IMR-90 (cell line): ENCODE data around the gene INSYN1.
"Not testable (repeated sequence)": the region's sequence is repeated elsewhere in the genome, so short reads cannot be mapped to it uniquely, and the experiment has no call there.

Experiments
- CEBPB ChIP-seq: IDR thresholded peaks from 2 replicates; pipeline ENCODE4 v1.6.1; 2012; ENCODE audit warnings: low read depth, low read length, improper control_type of control experiment
- MAZ ChIP-seq: IDR thresholded peaks from 2 replicates; pipeline ENCODE4 v1.6.1; 2012; ENCODE audit warnings: low read depth, mild to moderate bottlenecking, low read length, improper control_type of control experiment, moderate library complexity, borderline replicate concordance
- RAD21 ChIP-seq: IDR thresholded peaks from 2 replicates; pipeline ENCODE4 v1.6.1; 2012; ENCODE audit warnings: low read length, improper control_type of control experiment
- TF ChIP-seq, protein P1 (sequence below): conservative IDR thresholded peaks from 2 replicates; pipeline ENCODE4 v1.5.1; 2012; ENCODE audit warnings: mild to moderate bottlenecking, low read depth, low read length, improper control_type of control experiment

GRCh38 chr15:73785256-73786014 is 32.3 kb upstream of the INSYN1 start:
- TF ChIP-seq MAZ, RAD21, CEBPB: not testable (repeated sequence)
- TF ChIP-seq, protein P1, sequence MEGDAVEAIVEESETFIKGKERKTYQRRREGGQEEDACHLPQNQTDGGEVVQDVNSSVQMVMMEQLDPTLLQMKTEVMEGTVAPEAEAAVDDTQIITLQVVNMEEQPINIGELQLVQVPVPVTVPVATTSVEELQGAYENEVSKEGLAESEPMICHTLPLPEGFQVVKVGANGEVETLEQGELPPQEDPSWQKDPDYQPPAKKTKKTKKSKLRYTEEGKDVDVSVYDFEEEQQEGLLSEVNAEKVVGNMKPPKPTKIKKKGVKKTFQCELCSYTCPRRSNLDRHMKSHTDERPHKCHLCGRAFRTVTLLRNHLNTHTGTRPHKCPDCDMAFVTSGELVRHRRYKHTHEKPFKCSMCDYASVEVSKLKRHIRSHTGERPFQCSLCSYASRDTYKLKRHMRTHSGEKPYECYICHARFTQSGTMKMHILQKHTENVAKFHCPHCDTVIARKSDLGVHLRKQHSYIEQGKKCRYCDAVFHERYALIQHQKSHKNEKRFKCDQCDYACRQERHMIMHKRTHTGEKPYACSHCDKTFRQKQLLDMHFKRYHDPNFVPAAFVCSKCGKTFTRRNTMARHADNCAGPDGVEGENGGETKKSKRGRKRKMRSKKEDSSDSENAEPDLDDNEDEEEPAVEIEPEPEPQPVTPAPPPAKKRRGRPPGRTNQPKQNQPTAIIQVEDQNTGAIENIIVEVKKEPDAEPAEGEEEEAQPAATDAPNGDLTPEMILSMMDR: not testable (repeated sequence)
